Activated CD4-positive, CD25-positive, alpha-beta regulatory T cell treated with anti-CD3 and anti-CD28 coated beads, Interleukin-2, amount 50 U/mL, for 16 hours (primary cell): Measurements from ENCODE around the gene RBM7.

Experiments
- DNase-seq: peaks from one replicate; pipeline ENCODE4 v3.0.0-alpha.2; 2020; ENCODE audit warnings: low read depth, low spot score

Gene RBM7

DNA sequence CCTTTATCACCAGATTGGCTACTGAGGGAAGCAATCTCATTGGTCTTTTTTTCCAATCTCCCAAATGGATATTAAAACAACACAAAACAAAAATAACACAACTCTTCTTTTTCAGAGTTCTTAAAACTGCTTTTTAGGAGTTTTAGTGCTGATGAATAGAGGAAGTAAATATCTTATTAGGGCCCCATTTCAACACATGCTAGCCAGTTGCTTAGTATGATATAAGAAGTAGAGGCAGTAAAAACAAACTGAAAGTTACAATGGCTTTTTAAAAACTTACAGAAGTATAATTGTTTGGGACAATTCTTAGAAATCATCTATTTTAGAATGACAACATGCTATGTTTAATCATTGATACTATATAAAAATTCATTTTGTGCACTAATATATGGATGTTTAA, 3.5 kb upstream of the RBM7 start:
- no peak for DNase-seq

DNA sequence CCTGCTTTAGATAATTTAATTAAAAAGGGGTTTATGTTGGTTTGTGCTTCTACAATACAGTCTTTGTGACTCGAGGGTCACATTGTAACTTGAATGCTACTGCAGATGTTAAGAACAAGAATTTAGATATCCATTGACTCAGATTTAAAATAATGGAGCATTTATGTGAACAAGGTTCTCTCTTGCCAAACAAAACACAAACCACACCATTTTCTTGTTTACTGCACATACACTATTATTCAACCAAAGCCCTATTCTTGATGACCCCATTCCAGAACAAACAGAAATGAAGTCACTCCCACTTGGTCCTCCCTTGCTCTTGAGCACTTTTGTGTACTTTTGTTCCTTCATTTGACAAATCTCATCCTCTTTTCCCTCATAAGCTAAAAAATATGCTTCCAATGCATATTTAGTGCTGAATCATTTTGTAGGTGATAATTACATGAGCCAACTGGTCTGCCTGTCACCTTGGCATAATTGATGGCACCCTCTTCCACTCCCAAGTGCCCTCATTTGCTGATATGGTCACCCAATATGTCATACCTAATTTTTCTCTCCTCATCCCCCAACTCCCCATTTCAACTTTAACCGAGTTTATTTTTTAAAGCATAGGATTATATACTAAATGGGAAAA, 3.0 kb upstream of the RBM7 start:
- DNase-seq = no peak

DNA sequence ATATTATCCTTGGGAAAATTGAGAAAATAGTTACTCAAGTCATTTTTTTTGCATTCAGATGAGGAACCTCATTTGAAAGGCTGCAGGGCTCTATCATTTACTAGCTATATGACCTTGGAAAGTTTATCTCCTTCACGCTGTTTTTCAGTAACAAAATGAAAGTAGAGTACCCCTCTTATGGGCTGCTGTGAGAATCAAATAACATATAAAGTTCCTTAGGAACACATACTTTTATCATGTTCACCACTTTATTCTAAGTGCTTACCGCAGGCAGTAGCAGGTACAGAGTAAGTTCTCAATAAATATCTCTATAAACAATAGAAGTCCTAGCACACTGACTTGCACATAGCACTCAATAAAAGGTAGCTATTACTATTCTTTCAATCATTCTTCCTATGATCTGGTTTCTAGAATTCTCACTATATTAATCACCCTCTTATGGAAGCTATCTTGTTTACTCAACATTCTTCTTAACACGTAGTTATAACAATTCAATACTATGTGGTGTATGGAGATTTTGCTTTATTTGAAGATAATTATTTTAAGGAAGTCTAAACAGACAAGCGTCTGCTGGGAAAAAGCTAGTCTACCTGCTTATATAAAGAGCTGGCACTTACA, 2.1 kb upstream of the RBM7 start:
- DNase-seq = no peak

DNA sequence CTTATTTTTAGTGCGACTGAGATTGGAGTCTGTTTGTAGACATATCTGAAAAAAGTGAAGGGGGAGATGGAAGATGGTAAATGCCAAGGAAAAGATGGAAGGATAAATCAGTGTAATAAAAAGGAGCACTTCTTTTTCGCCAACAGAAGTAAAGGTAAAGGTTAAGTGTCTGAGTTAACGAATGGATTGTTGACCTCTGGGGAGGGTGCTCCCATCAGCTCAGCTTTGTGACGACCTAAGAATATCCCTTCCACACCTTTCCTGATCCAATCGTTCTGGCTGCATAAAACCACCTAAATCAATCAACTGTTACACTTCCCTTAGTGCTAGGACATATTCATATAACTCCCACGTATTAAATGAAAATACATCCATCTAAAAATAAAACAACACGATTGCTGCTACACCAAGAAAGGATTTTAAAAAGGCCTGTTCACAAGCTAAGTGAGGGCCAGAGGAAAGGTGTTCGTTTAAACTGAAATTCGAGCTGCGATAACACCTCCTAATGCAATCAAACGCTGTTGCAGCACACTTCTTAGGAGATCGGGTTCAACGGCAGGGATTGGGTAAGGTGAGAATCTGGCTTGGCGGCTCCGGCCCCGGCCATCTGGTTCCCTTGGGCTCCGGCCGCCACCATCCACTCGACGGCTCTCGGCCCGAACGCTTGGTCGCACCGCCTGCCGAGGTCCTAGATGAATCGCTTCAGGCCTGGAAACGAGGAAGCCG, 813 bp upstream of the RBM7 start:
- no peak for DNase-seq

DNA sequence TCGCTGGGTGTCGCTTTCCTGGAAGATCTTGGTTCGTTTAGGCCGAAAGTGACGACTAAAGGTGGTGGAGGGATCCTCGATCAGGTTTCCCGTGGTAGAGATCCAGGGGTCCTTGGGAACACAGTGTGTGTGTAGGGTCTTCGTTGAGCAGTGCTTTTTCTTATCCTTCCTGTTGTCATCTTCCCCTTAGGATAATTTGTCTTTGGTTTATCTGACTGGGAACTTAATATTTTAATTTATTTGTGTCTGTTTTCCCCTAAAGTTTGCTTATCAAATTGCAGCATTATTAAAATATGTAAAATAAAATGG, 403 bp downstream of the RBM7 start:
- no peak for DNase-seq

DNA sequence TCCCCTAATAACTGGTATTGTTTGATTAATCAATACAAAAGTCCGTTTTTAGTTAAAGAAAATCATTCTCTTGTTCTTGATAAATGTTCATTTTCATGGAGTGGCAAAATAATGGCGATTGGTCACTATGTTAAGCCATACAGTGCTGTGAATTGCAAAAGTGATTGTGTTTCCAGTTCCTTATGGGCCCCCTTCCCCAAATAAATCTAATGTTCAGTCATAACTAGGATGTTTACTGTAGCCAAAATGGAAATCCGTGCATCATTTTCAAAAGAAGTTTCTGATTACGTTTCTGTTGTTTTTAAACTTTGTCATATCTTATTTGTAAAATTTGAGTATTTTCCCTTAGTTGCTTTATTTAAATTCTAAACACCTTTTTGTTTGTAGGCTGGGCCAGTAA, 845 bp downstream of the RBM7 start:
- no peak for DNase-seq

DNA sequence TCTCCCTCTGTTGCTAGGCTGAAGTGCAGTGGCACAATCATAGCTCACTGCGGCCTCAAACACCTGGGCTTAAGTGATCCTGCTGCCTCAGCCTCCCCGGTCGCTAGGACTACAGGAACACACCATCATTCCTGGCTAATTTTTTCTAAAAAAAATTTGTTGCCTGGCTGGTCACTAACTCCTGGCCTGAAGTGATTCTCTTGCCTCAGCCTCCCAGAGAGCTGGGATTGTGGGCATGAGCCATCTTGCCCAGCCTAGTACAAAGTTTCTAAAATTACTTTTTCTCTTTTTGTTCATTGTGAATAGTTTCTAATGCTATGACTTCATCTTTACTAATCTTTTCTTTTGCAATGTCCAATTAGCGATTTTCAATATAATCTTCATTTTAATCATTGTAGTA, 12.5 kb downstream of the RBM7 start:
- DNase-seq = no peak

DNA sequence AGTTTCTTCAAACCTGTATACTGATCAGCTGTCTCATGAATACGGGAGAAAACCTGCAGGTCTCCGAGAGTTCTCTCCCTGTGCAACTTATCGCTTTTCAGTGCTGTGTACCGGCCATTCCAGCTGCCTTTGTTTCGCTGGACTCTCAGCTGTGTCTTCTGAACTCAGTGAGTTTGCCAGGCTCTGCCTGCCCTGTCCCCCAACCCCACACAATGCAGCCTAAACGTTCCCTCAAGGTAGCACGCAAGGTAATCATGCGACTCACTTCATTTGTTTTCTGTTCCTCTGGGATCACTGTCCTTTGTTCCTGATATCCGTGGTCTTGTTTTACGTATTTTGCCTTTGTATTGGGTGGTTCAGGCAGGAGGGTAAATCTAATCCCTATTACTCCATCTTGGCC, 13.5 kb downstream of the RBM7 start:
- DNase-seq = no peak

DNA sequence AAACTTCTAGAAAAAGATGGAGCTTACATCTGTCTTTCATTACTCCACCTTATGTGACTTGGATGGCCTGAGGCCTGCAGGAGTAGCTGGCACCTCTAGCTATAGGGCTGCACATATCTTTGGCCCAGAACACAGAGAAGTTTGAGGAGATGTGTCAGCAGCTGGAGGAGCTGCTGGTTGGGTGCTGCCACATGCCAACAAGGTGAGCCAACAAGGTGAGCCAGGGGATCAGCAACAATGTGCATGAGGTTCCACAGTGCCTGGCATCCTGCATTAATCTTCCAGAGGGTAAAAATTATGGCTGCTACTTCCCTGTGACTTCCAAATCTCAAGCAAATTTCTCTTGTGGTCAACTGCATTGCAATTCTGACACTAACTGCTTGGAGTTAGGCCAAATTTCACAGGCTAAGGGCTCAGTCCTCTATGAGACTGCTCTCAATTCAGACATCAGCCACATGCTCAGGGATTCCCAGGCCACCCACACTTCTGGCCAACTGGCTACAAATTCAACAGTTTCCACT, 16.0 kb downstream of the RBM7 start:
- DNase-seq = no peak

DNA sequence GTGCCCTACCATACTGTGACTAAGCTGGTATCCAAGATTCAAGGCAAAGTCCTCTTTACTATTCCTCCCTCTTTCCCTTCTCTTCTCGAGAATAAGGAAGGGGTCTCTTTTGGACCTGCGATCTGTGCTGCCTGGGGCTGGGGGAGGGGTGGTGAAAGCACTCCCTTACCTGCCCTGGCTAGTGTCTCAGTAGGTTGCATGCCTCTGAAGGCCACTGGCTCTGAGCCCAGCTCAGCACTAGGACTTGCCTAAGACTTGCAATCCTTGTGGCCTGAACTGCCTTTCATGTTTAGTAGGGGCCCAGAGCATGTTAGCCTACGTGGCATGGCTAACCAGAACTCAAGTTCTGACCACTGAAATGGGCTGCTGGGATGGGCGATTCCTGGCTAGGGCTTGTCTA, 25.8 kb downstream of the RBM7 start:
- no peak for DNase-seq

DNA sequence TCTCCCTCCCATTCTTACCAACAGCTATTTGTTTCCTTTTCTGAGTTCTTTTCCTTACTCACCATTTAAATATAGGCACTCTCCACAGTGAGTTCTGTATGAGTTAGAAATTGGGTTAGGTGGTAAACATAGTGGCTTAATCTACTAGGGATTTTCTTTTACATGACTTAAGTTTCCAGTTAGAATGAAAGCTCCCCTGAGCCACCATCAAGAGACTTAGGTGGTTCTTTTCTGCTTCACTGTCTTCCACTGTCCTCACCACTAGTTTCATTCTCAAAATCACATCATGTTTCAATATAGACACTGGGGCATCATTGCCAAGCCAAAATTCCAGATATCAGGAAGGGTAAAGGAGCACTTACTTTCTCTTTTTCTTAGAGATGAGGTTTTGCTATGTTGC, 29.8 kb downstream of the RBM7 start:
- DNase-seq = no peak

DNA sequence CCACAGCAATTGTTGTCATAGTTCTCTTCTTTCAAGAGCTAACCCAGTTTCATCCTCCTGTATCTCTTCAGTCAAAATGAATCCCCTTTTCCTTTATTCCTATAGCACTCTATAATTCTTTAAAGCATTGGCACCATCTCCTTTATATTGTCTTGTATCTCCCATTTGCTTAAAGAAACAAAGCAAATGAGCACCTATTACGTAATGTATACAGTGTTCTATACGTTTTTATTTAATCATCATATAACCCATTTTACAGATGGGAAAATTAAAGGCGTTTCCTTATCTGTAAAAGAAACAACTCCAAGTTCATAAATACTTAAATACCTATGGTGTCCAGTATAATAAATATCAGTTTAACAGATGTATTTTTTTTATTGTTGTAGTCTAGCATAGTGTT, 32.4 kb downstream of the RBM7 start:
- no peak for DNase-seq

DNA sequence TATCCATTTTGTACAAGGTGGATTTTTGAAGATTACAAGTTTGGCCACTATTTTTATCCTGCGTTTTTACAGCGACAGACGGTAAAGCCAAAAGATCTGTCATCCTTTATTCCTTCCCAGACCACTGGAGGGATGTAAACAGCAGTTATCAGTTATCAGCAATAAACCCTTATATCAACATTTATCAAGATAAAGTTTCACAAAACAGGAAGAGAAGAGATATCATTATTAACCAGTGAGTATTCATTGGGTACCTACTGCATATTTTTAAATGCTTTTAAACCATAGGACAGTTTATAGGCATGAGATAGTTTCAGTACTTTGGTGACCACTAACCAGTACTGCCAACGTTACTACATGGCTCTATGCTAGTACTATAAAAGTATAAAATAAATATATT, 32.9 kb downstream of the RBM7 start:
- DNase-seq = no peak

DNA sequence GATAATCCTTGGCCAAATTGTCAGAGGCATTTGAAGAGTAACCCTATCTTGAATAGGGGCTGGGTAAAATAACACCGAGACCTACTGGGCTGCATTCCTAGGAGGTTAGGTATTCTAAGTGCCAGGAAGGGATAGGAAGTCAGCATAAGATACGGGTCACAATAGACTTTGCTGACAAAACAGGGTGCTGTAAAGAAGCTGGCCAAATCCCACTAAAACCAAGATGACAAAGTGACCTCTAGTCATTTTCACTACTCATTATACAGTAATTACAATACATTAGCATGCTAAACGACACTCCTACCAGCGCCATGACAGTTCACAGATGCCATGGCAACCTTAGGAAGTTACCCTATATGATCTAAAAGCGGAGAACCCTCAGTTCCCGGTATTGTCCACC, 37.8 kb downstream of the RBM7 start:
- no peak for DNase-seq

DNA sequence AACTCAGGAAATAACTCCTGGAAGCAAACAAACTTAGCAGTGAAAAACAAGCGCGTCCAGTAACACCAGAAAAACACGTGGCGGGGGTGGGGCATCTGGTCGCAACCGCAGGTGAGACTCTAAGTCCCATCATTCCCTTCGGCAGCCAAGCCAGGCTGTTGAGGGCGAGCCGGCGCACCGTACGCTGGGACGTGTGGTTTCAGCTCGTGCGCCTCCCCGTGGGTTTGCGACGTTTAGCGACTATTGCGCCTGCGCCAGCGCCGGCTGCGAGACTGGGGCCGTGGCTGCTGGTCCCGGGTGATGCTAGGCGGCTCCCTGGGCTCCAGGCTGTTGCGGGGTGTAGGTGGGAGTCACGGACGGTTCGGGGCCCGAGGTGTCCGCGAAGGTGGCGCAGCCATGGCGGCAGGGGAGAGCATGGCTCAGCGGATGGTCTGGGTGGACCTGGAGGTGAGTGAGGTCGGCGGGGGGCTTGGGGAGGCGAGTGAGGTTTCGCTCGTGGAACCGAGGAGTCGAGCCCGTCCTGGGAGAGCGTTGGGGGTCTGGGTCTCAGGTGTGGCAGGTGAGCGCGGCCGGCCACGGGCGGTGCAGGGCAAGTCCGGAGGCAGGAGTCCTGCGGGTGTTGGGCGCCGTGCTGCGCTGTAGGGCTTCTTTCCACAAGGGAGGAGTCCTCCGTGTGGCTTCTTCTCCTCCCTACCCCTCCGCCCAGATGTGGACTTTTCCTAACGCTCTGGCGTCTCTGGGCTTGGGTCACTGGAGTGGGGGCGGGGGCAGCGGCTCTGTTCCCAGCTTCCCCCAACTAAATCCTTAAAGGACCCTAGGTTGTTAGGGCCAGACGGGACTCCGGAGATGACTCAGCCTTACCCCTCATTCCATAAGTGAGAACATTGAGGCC, 39.0 kb downstream of the RBM7 start, which contains the start of gene REXO2:
REXO2 (plus strand) TSS at position 239 of the 892 bp plus-strand sequence; CDS start at position 301, 62 bp downstream.
- DNase-seq = peak; percentile 88

DNA sequence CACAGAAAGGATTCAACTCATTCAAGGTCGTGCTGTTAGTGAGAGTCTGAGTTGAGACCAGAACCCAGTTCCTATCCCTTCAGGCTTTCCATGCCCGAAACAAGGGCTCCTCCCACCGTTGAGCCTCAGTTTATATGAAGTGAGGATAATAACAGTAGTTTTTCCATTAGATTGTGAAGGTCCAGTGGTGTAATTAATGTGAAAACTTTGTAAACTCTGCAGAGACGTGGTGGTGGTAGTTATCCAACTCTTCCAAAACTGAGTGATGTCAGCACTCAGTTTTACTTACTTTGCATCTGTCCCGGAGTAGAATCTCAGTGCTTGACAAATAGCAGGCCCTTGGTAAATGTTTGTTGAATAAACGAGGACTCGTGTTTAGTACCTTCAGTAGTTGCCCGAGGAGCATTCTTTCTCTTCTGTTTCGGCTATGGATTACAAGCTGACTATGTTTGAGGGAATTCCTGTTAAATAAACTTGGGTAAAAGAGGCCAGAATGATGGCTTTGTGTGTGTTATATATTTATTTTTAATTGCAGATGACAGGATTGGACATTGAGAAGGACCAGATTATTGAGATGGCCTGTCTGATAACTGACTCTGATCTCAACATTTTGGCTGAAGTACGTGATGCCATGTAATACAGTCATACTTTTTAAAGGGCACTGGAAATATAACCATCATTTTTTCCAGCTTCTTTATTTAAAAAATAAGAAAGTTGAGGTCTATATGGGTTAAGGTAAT, 39.8 kb downstream of the RBM7 start:
- no peak for DNase-seq

DNA sequence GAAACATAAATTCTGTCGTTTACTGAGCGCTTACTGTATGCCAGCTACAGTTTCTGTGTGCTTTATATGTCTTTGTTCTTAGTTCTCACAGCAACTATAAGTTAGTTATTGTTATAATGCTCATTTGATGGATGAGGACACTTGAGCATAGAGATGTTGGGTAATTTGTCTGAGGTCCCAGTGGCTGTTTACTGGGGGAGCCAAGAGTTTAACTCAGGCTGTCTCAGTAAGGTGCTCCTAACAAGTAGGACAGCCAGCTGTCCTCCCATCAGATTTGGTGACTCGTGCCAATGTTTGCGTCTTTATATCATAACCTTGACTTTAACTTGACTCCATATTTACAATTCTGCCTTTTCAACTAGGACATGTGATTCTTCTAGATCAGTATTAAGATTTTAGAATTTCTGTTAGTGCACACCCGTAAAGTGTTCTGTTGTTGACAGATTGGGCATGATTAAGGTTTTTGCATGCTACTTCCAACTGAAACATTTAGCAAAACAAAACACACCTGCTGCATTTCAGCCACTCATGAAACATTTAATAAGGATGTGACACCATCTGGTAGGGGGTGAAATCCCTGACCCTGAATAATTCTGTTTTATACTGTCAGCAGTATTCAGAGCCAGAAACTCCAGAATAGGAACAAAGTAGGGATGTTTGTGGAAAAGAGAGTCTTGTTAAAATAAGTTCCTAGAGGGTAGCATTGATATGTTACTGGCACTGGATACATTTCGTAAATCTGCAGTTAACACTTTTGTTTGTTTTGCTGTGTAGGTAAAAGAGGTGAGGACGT, 40.7 kb downstream of the RBM7 start:
- no peak for DNase-seq

DNA sequence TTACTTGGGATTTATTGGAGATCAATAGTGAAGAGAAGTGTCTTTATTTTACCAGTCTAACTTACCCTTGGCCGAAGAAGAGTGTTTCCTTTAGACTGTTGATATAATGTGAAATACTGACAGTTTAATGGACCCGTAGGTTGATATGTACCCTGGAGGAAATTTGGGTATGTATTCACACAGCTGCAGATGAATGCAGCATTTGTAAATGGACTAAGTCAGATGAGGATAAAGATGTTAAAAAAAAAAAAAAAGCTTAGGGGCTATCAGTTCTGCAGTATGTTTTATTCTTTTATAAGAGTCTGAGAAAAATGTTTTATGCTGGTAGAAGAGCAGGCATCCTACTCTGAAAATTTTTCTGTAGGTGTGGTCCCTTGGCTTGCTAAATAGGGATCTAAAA, 41.5 kb downstream of the RBM7 start:
- DNase-seq = no peak

DNA sequence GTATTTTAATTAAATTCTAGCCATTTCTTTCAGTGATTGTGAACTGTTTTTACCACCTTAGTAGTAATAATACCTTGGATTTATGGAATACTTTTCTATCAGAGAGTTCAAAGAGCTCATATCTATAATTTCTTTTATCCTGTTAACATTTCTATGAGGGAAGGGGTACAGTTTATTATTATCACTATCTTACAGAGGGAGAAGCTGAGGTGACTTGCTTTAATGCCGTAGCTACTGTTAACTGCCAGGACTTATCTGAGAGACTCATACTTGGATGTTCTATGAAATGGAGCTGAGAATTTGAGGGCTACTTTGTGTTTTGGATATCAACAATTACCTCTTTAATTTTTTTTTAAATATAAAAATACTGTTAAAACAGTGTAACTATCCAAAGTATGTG, 42.1 kb downstream of the RBM7 start:
- DNase-seq = no peak

DNA sequence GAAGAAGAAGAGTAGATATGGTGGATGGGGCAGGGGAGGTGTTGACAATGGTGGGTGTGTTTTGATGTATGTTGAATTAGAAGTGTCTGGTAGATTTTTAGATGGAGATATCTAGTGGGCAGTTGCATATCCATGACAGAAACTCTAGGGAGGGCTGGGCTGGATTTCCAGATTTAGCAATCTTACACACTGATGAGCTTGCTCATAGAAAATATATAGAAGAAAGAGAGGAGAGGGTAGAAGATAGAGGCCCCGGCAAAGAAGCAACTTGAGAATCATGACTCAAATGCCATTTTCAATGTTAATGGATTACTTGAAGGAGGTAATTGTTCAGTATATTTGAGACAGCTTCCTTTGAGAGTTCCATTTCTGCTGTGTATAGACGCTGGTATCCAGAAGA, 47.0 kb downstream of the RBM7 start:
- no peak for DNase-seq

DNA sequence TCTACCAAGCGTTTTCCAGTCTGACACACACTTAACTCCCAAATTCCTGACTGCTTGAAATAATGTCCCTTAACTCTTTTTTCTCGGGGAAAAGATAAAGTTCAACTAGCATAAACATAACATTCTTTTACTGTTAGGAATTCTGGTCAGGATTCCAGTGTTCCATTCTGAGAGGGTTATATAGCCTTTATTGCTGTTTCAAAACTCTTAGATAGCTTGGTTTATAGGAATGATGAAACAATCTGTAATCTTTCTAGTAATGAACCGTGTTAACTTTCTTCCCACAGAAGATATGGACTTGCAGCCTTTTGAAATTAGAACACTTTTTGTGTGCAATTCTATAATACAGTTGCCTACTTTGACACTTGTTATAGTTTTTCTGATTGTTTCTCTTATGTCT, 47.4 kb downstream of the RBM7 start:
- no peak for DNase-seq
